Measurements from ENCODE around the gene EXOC3. TPM values are rescaled to one million over a fixed set of nuclear protein-coding genes. Genes with fewer than 3 reads are reported as not detected.

EXOC3 gene
- total and polyA plus RNA-seq, 2 of the 4 experiments (the other 2 are of a cell fraction) = 35.1 to 47.5 TPM

- Histone ChIP-seq H2BK15ac (ENCODE audit: low read depth, low read length) (peak overlapping the region; percentile 99; the same call in 2 of the 3 replicates), H3K4me2 (ENCODE audit: low read depth, low read length) (no peak overlapping the region), H4K91ac (ENCODE audit: insufficient read depth, low read depth, low read length) (peak overlapping the region; percentile 100), H3K79me1 (ENCODE audit: low read depth in 1 of 2, low read length in 2 of 2) (peaks cover 32 to 62% of the 10 kb centered on the region in 2 experiments), H3K23ac (ENCODE audit: low read depth, low read length) (peak overlapping the region; percentile 91), H2BK5ac (ENCODE audit: low read depth, low read length, poor library complexity, severe bottlenecking) (peak overlapping the region; percentile 100), H2AK5ac (ENCODE audit: low read depth, low read length) (peak overlapping the region; percentile 100), H3K4me1 (ENCODE audit: control insufficient read depth, insufficient read depth, low read length) (peaks cover 50% of the 10 kb centered on the region), H3K27me3 (ENCODE audit: control insufficient read depth, insufficient read depth, low read length) (no peaks in the 10 kb centered on the region), H2BK20ac (ENCODE audit: low read depth, low read length) (peak overlapping the region; percentile 93), H2AK9ac (replicated peaks; ENCODE audit: low read depth, low read length, poor library complexity) (peak overlapping the region; percentile 96), H3K18ac (ENCODE audit: low read depth, low read length) (peak overlapping the region; percentile 96), H3K27ac (ENCODE audit: insufficient read depth, low read length) (peak overlapping the region; percentile 99), H4K5ac (ENCODE audit: low read depth, low read length) (peak overlapping the region; percentile 98), H3K56ac (ENCODE audit: extremely low read depth, insufficient read depth, low read length) (peak overlapping the region; percentile 98), H3K4me3 (ENCODE audit: insufficient read depth, low read depth, low read length) (no peak overlapping the region), H3K9me3 (ENCODE audit: control insufficient read depth, insufficient read depth, low read length) (no peaks in the 10 kb centered on the region), H3K36me3 (ENCODE audit: control insufficient read depth, insufficient read depth, low read length) (peaks cover 11% of the 10 kb centered on the region), H3K4ac (ENCODE audit: low read depth, low read length) (peak overlapping the region; percentile 99), H3K9me1 (ENCODE audit: insufficient read depth, low read length) (peaks cover 29% of the 10 kb centered on the region), H3K9ac (ENCODE audit: low read depth, low read length) (peak overlapping the region; percentile 84), H3K14ac (replicated peaks; ENCODE audit: low read depth, low read length) (peak overlapping the region; percentile 95), H2BK120ac (ENCODE audit: low read depth, low read length) (peak overlapping the region; percentile 99), H4K20me1 (ENCODE audit: insufficient read depth, low read length) (no peaks in the 10 kb centered on the region; the same call in 1 of the 2 replicates), H4K8ac (ENCODE audit: low read depth in 2 of 2, low read length in 2 of 2) (peak overlapping the region; percentile 99), H2AFZ (replicated peaks; ENCODE audit: low read length, poor library complexity) (peak overlapping the region; percentile 55)
- intact Hi-C loops (cut with micrococcal nuclease) = no loop called here
- CTCF ChIA-PET = no interaction called here
- TF ChIP-seq BHLHE40 (IDR thresholded peaks at IDR 0.05; ENCODE audit: low read depth, low read length) = no peak
- no peak for TF ChIP-seq CHD1 (IDR thresholded peaks at IDR 0.05; ENCODE audit: low read depth, low read length)
- TF ChIP-seq RAD21 (IDR thresholded peaks at IDR 0.05; ENCODE audit: low read length) = no peak
- no peak for TF ChIP-seq MAZ (IDR thresholded peaks at IDR 0.05; ENCODE audit: borderline replicate concordance, low read depth, low read length)
- no peak for TF ChIP-seq SMC3 (IDR thresholded peaks at IDR 0.05; ENCODE audit: low read depth, low read length)
- TF ChIP-seq ELK1 (IDR thresholded peaks at IDR 0.05; ENCODE audit: borderline replicate concordance, low read depth, low read length) = no peak
- TF ChIP-seq CEBPB (IDR thresholded peaks at IDR 0.05; ENCODE audit: low read depth, low read length) = no peak
- no peak for TF ChIP-seq MAFK (IDR thresholded peaks at IDR 0.05; ENCODE audit: low read depth, low read length)
- TF ChIP-seq RFX5 (IDR thresholded peaks at IDR 0.05; ENCODE audit: low read depth, low read length) = no peak
- no peak for TF ChIP-seq RCOR1 (IDR thresholded peaks at IDR 0.05; ENCODE audit: insufficient replicate concordance, low read length)
- no peak; the same call in none of the 2 replicates for TF ChIP-seq POLR2A (IDR thresholded peaks at IDR 0.05; ENCODE audit: low read depth, low read length)
- no peak for TF ChIP-seq NFE2L2 (IDR thresholded peaks at IDR 0.05; ENCODE audit: low read depth, low read length)
- TF ChIP-seq CTCF (conservative IDR thresholded peaks at IDR 0.05; ENCODE audit: low read depth, low read length) = no peak
- TF ChIP-seq USF2 (IDR thresholded peaks at IDR 0.05; ENCODE audit: low read depth, low read length) = no peak
- no peak for TF ChIP-seq FOS (IDR thresholded peaks at IDR 0.05; ENCODE audit: low read depth, low read length)
- ATAC-seq (ENCODE audit: low read depth) = no peak
- POLR2A ChIA-PET (ENCODE audit: unreplicated experiment) = no interaction called here
- WGBS, 2 experiments (ENCODE audit: extremely low coverage in 2 of 2, insufficient read length in 1 of 2) = 93% methylated on average over 12 of the region's 35 CpGs; no CpG with 5 or more reads in 1 of the 2 experiments
- no TSS peak for BruUV-seq (replicated peaks)
- dilution Hi-C loops (cut with HindIII; ENCODE audit: low sequenced_read_pairs, unreplicated experiment) = no loop called here
- in situ Hi-C loops (cut with MboI; ENCODE audit: low sequenced_read_pairs) = no loop called here
- no peak for DNase-seq
These were observed 44.3 kb upstream of the EXOC3 start for GRCh38 chr5:398475-399295.
